ENCODE measurements around the gene UPF2.
"Not testable (repeated sequence)": the region's sequence is repeated elsewhere in the genome, so short reads cannot be mapped to it uniquely, and the experiment has no call there.

The UPF2 gene

GRCh38 chr10:11907914-11908313, 134.7 kb downstream of the UPF2 start:
- DNase-seq (ENCODE audit: low read depth): no peak

- DNase-seq (ENCODE audit: low read depth): no peak
These were observed 135.9 kb downstream of the UPF2 start for GRCh38 chr10:11906714-11907113.

GRCh38 chr10:11902646-11903045, 140.0 kb downstream of the UPF2 start:
- DNase-seq (ENCODE audit: low read depth): no peak

- no peak for DNase-seq (ENCODE audit: low read depth)
These were observed 140.7 kb downstream of the UPF2 start for GRCh38 chr10:11901833-11902475.

DNA sequence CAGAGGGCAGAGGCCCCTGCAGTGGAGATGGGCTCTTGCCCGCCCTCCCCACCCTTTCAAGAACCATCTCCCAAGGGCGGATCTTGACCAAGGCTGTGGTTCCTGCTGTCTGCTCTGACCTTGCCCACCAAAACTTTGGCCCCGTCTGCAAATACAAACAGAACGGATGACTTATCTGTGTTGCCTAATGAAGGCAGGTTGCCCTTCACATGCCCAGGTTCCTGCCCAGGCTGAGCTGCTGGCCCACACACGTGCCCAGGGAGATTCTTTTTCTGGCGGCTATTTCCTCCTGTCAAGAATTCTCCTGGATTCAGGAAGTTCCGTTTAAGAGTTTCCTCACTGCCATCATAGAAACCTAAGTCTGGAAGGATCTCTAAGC, 141.2 kb downstream of the UPF2 start:
- DNase-seq (ENCODE audit: low read depth): no peak

GRCh38 chr10:11901036-11901301, 141.6 kb downstream of the UPF2 start:
- no peak for DNase-seq (ENCODE audit: low read depth)

GRCh38 chr10:11899067-11899876, 143.3 kb downstream of the UPF2 start:
- DNase-seq (ENCODE audit: low read depth): no peak

- no peak for DNase-seq (ENCODE audit: low read depth)
These were observed 144.1 kb downstream of the UPF2 start for GRCh38 chr10:11898372-11899066.

GRCh38 chr10:11898033-11898371, 144.6 kb downstream of the UPF2 start:
- DNase-seq (ENCODE audit: low read depth): no peak

DNA sequence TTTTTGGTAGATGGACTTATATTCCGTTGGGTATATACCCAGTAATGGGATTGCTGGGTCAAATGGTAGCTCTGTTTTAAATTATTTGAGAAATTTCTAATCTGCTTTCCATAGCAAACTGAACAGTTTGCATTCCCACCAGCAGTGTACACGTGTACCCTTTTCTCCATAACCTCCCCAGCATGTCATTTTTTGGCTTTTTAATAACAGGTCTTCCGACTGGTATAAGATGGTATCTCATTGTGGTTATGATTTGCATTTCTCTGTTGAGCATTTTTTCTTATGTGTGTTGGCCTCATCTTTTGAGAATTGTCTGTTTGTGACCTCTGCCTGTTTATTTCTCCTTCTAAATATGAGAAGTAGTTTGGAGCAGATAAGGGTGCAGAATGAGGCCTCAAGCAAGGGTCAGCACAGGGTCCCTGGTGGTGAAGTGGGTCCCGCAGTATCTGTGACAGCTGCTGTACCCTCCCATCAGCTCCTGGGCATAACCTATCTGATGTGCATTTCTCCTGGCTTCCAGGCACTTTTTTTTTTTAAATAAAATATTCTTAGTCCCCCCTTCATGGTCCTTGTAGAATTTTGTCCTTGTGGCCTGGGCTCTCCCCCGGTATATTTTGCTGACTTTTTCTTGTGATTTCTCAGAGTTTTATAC, 145.9 kb downstream of the UPF2 start:
- DNase-seq (ENCODE audit: low read depth): no peak

DNA sequence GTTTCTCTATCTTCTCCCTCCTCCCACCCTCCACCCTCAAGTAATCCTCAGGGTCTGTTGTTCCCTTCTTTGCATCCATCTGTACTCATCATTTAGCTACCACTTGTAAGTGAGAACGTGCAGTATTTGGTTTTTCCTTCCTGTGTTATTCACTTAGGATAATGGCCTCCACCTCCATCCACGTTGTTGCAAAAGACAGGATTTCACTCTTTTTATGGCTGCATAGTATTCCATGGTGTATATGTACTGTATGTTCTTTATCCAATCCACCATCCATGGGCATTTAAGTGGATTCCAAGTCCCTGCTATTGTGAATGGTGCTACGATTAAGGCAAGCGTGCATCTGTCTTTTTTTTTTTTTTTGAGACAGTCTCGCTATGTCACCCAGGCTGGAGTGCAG, 147.0 kb downstream of the UPF2 start:
- no peak for DNase-seq (ENCODE audit: low read depth)

DNA sequence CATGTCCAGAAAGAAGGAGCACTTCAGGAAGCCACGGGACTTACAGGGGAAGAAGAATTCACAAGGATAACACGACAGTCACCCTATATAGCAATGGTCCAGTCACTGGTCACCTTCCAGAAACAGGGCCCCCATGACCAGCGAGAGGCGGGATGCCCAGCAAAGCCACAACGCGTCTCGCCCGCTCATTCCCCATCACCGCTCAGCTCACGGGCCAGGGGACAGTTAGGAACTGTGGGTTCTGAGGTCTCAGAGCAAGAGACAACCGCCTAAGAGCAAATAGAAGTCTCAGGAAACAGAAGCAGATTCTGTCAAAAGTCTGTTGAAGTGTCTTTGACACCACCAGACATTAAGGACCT, 147.5 kb downstream of the UPF2 start:
- DNase-seq (ENCODE audit: low read depth): no peak

GRCh38 chr10:11894381-11895107, 148.1 kb downstream of the UPF2 start:
- DNase-seq (ENCODE audit: low read depth): no peak

DNA sequence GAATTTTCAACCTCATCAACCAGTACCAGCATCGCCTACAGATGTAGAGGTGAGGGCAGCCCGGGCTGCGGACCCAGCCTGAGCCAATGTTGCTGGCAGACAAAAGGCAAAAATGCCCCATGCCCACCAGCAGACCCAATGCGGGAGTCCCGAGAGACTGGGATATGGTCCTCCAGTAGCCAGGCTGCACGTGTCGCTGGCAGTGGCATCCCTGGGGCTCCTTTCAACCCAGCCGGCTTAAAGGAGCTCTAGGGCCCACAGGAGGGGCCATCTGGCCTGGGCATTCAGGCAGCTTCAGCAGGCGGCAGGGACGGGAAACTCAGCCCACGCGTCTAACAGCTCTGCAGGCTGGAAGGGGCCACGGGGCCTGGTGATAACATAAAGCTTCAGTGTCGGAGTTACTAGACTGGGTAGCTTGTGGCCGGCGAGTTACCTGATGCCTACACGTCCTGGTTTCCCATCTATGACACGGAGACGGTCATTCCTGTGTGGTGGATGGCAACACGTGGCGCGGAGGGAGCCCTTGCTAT, 148.8 kb downstream of the UPF2 start:
- no peak for DNase-seq (ENCODE audit: low read depth)

GRCh38 chr10:11891776-11892486, 150.7 kb downstream of the UPF2 start:
- DNase-seq (ENCODE audit: low read depth): no peak

DNA sequence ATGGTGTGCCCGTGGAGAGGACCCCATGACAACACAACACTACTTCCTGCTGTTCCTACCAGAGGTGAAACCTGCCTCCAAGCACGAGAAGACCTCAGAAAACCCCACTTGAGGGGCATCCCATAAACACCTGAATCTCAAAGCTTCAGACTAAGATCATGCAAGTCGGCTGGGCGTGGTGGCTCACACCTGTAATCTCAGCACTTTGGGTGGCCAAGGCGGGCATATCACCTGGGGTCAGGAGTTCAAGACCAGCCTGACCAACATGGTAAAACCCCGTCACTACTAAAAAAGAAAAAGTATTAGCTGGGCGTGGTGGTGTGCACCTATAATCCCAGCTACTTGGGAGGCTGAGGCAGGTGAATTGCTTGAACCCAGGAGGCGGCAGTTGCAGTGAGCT, 153.3 kb downstream of the UPF2 start:
- DNase-seq (ENCODE audit: low read depth): not testable (repeated sequence)

DNA sequence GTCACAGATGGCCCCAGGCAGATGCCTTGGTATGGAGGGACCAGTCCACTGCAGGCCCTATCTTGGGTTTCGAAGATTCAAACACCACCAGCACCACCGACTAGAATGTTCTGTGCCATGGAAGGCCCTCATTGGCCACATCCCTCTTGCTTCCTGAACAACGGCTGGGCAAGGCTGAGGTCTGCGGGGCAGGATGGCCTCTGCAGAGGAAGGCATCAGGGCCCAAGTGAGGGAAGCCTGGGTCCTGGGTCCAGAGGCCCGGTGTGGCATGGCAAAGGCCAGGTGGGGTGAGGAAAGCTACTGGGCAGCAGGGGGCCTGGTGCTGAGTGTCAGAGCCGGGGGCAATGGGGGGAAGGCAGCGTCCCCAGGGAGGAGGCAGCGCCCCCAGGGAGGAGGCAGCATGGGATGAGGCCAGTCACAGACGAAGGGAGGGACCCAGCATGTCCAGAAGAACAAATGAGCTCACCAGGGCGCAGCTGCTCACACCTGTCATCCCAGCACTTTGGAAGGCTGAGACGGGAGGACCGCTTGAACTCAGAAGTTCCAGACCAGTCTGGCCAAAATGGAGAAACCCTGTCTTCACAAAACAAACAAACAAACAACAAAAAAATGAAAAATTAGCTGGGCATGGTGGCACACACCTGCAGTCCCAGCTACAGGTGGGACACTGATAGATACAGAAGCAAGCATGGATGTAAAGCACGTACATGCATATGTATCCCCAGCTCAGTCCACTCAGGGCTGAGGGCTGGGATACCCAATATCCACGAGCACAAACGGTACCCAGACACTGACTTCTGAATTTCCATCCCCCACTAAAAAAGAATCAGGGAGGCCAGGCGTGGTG, 155.0 kb downstream of the UPF2 start:
- no peak for DNase-seq (ENCODE audit: low read depth)

- DNase-seq (ENCODE audit: low read depth): no peak
These were observed 155.8 kb downstream of the UPF2 start for GRCh38 chr10:11886851-11887250.

GRCh38 chr10:11886138-11886474, 156.5 kb downstream of the UPF2 start:
- no peak for DNase-seq (ENCODE audit: low read depth)

GRCh38 chr10:11885437-11886137, 157.0 kb downstream of the UPF2 start:
- DNase-seq (ENCODE audit: low read depth): no peak
